A673 (cell line): ENCODE measurements around the gene WNK1. TPM values are rescaled to one million over a fixed set of nuclear protein-coding genes. Genes with fewer than 3 reads are reported as not detected.

ENCODE experiments used
- BruUV-seq: library from RNA; stranded (reverse); fragments of 400-500 nt; replicated peaks from 2 replicates; lab custom pipeline; 2021; lab: Mats Ljungman, UMichigan
- CTCF ChIA-PET: fragments of 300-600 bp; sonication (Branson Sonifier 250); formaldehyde crosslinking; loops from one replicate; lab custom pipeline; 2022; ENCODE audit warnings: antibody characterized with exemption; lab: Charles Lee
- POLR2A ChIA-PET: fragments of 300-600 bp; sonication (Branson Sonifier 250); formaldehyde crosslinking; loops from one replicate; lab custom pipeline; 2022; ENCODE audit warnings: antibody characterized with exemption; ENCODE audit not compliant: low non-redundant PET; lab: Charles Lee
- DNase-seq: peaks from one replicate; pipeline ENCODE4 v3.0.0-alpha.2; 2015; ENCODE audit warnings: low spot score
- H3K27ac ChIP-seq: fragments of 200-600 bp; sonication (generic); 2 replicates; pipeline ENCODE4 v1.5.1; 2016; ENCODE audit warnings: mixed run types, low read depth, mild to moderate bottlenecking, mixed read lengths, antibody characterized with exemption, low read length; ENCODE audit not compliant: poor library complexity, severe bottlenecking
- H3K27me3 ChIP-seq: fragments of 200-600 bp; sonication (generic); replicated peaks from 2 replicates; pipeline ENCODE4 v1.6.1; 2017; ENCODE audit warnings: mixed run types, low read depth, mild to moderate bottlenecking, mixed read lengths, antibody characterized with exemption, low read length; ENCODE audit not compliant: insufficient read depth, poor library complexity
- H3K36me3 ChIP-seq: fragments of 200-600 bp; sonication (generic); 2 replicates; pipeline ENCODE4 v1.6.1; 2016; ENCODE audit warnings: mixed run types, mild to moderate bottlenecking, mixed read lengths, antibody characterized with exemption, low read length; ENCODE audit not compliant: insufficient read depth, poor library complexity, severe bottlenecking
- H3K4me1 ChIP-seq: fragments of 200-600 bp; sonication (generic); 2 replicates; pipeline ENCODE4 v1.6.1; 2017; ENCODE audit warnings: mixed run types, mild to moderate bottlenecking, mixed read lengths, antibody characterized with exemption, low read length; ENCODE audit not compliant: insufficient read depth, poor library complexity, severe bottlenecking
- H3K4me3 ChIP-seq: fragments of 200-600 bp; sonication (generic); 2 replicates; pipeline ENCODE4 v1.5.1; 2016; ENCODE audit warnings: low read depth, mixed run types, mild to moderate bottlenecking, mixed read lengths, low read length; ENCODE audit not compliant: poor library complexity, severe bottlenecking
- H3K9me3 ChIP-seq: fragments of 200-600 bp; sonication (generic); 2 replicates; pipeline ENCODE4 v1.6.1; 2016; ENCODE audit warnings: mixed run types, low read depth, mild to moderate bottlenecking, mixed read lengths, antibody characterized with exemption, low read length; ENCODE audit not compliant: poor library complexity, severe bottlenecking
- EZH2 ChIP-seq: fragments of 200-600 bp; sonication (generic); IDR thresholded peaks from 2 replicates; pipeline ENCODE4 v1.6.1; 2017; ENCODE audit warnings: borderline replicate concordance, low read depth, mild to moderate bottlenecking, mixed read lengths, antibody characterized with exemption, low read length; ENCODE audit not compliant: poor library complexity, severe bottlenecking
- intact Hi-C: fragments of 100-400 bp; cut with micrococcal nuclease; formaldehyde crosslinking; loops from one replicate; pipeline ENCODE4 v1.10.0; 2022; ENCODE audit not compliant: unreplicated experiment
- total RNA-seq: library from RNA; stranded (reverse); gene quantifications from 2 replicates; pipeline ENCODE4 v1.2.3, GENCODE V29; 2021
- TF ChIP-seq, protein P1 (sequence below): fragments of 300-800, 200-600 bp; sonication (generic); conservative IDR thresholded peaks from 2 replicates; pipeline ENCODE4 v1.5.1; 2017; ENCODE audit warnings: low read depth, mild to moderate bottlenecking, antibody characterized with exemption, low read length, moderate library complexity, mixed read lengths

Gene WNK1
- total RNA-seq, 1 experiment from 2014 or later = 161 TPM

DNA sequence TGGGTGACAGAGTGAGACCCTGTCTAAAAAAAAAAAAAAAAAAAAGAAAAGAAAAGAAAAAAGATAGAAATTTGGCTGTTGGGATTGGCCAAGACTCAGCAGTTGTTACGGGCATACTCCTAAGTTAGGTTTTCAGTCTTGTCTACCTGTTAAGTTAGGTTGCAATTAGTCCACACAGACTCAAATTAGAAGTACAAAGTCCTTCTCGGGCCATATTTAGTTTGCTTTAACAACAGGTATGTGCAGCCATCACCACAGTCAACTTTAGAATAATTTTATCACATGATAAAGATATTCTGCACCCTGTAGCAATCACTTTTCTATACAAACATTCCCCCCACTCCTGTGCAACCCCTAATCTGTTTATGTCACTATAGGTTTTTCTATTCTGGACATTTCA, 85.2 kb downstream of the WNK1 start:
- ChIA-PET POLR2A (no interaction called here), CTCF (no interaction called here)
- H3K27me3 ChIP-seq = no peaks in the 10 kb centered on the region
- no TSS peak for BruUV-seq
- TF ChIP-seq EZH2 = no peak
- TF ChIP-seq, protein P1, sequence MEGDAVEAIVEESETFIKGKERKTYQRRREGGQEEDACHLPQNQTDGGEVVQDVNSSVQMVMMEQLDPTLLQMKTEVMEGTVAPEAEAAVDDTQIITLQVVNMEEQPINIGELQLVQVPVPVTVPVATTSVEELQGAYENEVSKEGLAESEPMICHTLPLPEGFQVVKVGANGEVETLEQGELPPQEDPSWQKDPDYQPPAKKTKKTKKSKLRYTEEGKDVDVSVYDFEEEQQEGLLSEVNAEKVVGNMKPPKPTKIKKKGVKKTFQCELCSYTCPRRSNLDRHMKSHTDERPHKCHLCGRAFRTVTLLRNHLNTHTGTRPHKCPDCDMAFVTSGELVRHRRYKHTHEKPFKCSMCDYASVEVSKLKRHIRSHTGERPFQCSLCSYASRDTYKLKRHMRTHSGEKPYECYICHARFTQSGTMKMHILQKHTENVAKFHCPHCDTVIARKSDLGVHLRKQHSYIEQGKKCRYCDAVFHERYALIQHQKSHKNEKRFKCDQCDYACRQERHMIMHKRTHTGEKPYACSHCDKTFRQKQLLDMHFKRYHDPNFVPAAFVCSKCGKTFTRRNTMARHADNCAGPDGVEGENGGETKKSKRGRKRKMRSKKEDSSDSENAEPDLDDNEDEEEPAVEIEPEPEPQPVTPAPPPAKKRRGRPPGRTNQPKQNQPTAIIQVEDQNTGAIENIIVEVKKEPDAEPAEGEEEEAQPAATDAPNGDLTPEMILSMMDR = no peak
- no peak overlapping the region for H3K27ac ChIP-seq
- intact Hi-C loops = no loop called here
- no peak overlapping the region for H3K4me3 ChIP-seq
- DNase-seq = no peak
- no peaks in the 10 kb centered on the region for H3K36me3 ChIP-seq
- no peaks in the 10 kb centered on the region for H3K9me3 ChIP-seq
- H3K4me1 ChIP-seq = no peaks in the 10 kb centered on the region

GRCh38 chr12:843609-844008, 91.2 kb downstream of the WNK1 start:
- Histone ChIP-seq H3K27me3 (no peaks in the 10 kb centered on the region), H3K27ac (no peak overlapping the region), H3K9me3 (no peaks in the 10 kb centered on the region), H3K4me3 (no peak overlapping the region), H3K36me3 (no peaks in the 10 kb centered on the region), H3K4me1 (peaks cover 4% of the 10 kb centered on the region)
- BruUV-seq = no TSS peak
- POLR2A ChIA-PET = no interaction called here
- peak; percentile 60 for DNase-seq
- TF ChIP-seq, protein P1 = no peak
- intact Hi-C loops = no loop called here
- CTCF ChIA-PET = no interaction called here

DNA sequence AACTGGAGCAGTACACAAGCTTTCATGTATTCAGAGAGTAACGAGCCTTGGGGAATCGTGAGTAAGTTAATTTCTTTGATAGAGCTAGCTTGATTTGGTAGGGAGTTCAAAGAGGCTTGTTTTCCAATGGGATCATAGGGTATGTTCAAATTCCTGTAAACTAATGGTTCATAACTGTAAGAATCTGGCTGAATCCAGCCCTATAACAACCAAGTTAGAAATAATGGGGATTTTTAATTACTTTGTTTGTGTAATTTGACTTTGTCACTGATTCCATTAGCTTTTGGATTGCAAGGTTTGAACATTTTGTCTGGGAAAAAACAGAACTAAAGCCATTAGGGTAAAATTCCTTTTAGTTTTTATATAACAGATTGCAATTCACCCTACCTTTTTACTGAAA, 94.0 kb downstream of the WNK1 start:
- TF ChIP-seq, protein P1 = no peak
- ChIA-PET CTCF (no interaction called here), POLR2A (no interaction called here)
- Histone ChIP-seq H3K4me3 (no peak overlapping the region), H3K27ac (no peak overlapping the region), H3K27me3 (no peaks in the 10 kb centered on the region), H3K4me1 (peaks cover 8% of the 10 kb centered on the region), H3K36me3 (no peaks in the 10 kb centered on the region), H3K9me3 (no peaks in the 10 kb centered on the region)
- intact Hi-C loops = no loop called here
- DNase-seq = no peak
- no TSS peak for BruUV-seq
